GM21576 (cell line): Measurements from ENCODE around the gene GRK2.

Experiments used
- ATAC-seq: cut with Tn5 transposase; IDR thresholded peaks from one replicate; pipeline ENCODE4 v1.9.1; 2021; ENCODE audit warnings: mild to moderate bottlenecking, moderate library complexity; ENCODE audit not compliant: unreplicated experiment

The GRK2 gene

GRCh38 chr11:67280788-67281551 lies 14.7 kb downstream of the GRK2 start:
- ATAC-seq: no peak

GRCh38 chr11:67281552-67282150 lies 15.4 kb downstream of the GRK2 start:
- ATAC-seq: no peak

DNA sequence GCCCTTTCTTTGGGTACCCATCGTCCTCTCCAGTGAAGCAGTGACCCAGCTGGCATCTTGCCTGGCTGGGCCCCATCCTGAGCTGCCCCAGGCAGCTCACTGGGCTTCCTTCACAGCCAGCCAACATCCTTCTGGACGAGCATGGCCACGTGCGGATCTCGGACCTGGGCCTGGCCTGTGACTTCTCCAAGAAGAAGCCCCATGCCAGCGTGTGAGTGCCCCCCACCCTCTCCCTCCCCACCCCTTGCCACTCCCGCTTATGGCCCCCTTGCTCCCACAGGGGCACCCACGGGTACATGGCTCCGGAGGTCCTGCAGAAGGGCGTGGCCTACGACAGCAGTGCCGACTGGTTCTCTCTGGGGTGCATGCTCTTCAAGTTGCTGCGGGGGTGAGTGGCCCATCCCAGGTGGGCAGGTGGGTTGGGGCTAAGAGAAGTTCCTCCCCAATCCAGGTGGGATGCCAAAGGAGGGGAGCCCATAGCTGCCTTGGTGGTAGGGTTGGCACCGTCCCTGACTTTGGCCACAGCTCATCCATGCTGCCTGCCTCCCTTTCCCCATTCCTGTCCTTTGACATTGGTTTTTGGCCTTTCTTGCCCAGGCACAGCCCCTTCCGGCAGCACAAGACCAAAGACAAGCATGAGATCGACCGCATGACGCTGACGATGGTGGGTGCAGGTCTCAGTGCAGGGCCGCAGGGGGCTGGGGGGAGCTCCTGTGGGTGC lies 16.0 kb downstream of the GRK2 start:
- no peak for ATAC-seq

DNA sequence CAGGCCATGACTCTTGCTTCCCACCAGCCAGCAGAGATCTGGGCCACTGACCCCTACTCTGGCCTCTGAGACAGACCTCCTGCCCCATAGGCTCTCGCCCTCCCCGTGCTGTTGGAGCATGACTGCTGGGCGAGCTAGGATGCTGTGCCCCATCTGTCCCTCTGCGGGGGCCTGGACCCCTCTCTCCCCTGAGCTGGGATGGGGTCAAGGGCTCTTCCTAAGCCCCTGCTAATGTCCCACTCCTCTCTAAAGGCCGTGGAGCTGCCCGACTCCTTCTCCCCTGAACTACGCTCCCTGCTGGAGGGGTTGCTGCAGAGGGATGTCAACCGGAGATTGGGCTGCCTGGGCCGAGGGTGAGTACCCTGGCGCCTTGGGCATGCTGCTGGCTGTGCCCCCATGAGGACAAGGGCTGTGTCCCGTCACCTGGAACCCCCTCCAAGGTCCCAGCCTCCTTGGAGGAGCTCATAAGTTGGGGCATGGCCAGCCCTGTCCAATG lies 16.7 kb downstream of the GRK2 start:
- no peak for ATAC-seq

DNA sequence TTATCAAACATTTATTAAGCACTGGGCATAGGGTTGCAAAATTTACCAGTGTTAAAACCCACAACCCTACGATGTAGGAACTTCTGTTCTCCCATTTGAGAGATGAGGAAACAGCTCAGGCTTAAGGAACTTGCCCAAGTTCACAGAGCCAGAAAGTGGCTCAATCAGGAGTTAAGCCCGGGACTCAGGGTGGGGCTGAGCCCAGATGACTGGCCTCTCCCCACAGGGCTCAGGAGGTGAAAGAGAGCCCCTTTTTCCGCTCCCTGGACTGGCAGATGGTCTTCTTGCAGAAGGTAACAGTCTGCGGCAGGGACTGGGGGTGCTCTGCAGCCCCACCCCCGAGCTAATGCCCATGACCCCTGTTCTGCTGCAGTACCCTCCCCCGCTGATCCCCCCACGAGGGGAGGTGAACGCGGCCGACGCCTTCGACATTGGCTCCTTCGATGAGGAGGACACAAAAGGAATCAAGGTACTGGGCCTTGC lies 17.2 kb downstream of the GRK2 start:
- ATAC-seq: no peak

GRCh38 chr11:67284811-67285540 lies 18.7 kb downstream of the GRK2 start:
- no peak for ATAC-seq

DNA sequence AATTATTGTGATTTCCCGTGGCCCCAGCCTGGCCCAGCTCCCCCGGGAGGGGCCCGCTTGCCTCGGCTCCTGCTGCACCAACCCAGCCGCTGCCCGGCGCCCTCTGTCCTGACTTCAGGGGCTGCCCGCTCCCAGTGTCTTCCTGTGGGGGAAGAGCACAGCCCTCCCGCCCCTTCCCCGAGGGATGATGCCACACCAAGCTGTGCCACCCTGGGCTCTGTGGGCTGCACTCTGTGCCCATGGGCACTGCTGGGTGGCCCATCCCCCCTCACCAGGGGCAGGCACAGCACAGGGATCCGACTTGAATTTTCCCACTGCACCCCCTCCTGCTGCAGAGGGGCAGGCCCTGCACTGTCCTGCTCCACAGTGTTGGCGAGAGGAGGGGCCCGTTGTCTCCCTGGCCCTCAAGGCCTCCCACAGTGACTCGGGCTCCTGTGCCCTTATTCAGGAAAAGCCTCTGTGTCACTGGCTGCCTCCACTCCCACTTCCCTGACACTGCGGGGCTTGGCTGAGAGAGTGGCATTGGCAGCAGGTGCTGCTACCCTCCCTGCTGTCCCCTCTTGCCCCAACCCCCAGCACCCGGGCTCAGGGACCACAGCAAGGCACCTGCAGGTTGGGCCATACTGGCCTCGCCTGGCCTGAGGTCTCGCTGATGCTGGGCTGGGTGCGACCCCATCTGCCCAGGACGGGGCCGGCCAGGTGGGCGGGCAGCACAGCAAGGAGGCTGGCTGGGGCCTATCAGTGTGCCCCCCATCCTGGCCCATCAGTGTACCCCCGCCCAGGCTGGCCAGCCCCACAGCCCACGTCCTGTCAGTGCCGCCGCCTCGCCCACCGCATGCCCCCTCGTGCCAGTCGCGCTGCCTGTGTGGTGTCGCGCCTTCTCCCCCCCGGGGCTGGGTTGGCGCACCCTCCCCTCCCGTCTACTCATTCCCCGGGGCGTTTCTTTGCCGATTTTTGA lies 19.5 kb downstream of the GRK2 start:
- no peak for ATAC-seq

DNA sequence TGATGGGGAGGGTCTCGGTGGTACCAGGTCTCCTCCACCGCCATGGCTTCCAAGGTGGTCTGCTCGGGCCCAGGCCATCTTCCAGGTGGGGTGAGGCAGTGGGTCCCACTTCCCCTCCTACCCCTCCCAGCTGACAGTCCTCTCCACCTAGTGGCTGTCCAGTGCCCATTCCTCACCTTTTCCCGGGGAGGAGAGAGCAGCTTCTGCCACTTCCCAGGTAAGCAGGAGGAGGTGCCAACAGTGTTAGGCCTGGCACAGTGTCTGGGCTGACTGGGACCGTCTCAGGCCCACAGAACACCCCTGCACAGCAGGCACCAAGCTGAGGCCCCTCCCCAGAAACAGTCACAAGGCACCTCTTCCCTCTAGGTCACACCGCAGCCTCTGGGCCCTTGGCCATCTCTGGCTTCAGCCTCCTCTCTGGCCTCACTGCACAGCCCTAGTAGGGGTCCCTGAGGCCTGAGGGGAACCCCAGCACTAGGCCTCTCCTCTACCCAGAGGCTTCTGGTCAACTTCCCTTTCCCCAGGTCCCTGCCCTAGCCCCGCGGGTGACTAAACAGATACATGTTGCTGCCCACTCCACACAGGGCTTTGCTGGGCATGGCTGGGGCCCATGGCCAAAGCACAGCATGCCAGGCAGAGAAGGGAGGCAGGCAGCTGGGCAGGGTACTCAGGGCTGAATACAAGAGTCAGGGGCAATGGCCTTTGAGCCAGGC lies 20.5 kb downstream of the GRK2 start:
- no peak for ATAC-seq

DNA sequence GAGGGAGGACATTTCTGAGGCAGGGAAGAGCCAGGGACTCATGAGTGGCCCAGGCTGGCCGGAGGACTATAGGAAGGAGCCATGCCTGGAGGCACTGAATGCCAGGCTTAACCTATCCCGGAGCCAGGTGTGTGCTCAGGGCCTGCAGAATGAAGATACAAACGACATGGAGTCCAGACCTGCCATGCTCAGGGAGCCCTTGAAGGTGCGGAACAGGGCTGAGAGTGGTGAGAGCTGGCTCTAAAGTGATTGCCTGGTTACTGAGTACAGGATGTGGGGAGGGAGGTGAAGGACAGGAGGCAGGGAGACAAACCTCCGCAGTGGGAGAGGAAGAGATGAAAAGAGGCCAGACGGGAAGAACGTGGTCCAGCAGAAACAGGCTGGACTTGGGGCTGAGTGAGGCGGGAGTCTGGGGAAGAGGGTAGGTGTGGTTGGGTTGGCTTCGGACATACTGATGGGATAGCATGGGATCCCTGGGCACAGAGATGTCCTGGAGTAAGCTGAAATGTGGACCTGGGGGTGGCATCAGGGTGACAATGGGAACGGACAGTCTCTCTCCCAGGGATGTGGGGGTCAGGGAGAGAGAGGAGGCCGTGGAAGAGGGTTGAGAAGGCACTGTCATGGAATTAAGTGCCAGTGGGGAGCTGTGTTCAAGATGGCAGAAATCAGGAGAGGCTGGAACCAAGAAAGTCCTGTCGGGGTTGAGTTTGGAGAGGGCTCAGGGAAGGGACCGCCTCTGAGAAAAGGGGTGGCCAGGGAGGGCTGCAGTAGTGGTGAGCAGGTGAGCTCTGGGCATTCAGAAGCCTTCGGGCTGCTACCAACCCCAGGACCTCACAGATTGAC lies 21.3 kb downstream of the GRK2 start:
- ATAC-seq: no peak

DNA sequence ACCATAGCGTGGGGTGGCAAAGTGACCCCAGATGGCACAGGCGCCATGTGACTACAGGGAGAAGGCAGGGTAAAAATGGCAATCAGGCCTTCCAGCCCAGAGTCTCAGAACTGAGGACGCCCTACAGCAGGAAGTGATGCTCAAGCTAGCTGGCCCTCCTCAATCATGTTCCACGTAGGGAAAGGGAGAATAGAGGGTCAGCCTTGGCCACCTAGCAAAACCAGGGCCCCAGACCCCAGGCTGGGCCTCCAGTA lies 21.9 kb downstream of the GRK2 start:
- no peak for ATAC-seq

- ATAC-seq: peak; percentile 55
Observed at GRCh38 chr11:67288452-67289225, 22.4 kb downstream of the GRK2 start.

DNA sequence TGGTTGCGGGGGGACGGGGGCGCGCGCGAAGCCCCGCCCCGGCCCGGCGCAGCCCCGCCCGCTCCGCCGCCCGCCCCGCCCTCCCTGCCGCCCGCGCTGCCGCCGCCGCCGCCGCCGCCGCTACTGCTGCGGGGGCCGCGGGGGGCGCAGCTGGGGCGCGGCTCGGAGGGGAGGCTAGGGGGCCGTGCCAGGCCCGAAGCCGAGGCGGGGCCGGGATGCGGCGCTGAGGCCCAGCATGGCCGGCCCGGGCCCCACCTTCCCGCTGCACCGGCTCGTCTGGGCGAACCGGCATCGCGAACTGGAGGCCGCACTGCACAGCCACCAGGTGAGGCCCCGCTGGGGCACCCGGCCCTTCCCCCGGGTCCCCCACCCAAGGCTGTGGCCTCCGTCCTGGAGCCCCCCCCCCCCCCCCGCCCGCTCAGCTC lies 23.0 kb downstream of the GRK2 start, which contains the start of gene ANKRD13D:
TSS of gene ANKRD13D (plus strand) at position 78 of the 425 bp plus-strand sequence. CDS start at position 236, 158 bp downstream.
- peak; percentile 5 for ATAC-seq

GRCh38 chr11:67289651-67290479 lies 23.6 kb downstream of the GRK2 start:
- no peak for ATAC-seq

DNA sequence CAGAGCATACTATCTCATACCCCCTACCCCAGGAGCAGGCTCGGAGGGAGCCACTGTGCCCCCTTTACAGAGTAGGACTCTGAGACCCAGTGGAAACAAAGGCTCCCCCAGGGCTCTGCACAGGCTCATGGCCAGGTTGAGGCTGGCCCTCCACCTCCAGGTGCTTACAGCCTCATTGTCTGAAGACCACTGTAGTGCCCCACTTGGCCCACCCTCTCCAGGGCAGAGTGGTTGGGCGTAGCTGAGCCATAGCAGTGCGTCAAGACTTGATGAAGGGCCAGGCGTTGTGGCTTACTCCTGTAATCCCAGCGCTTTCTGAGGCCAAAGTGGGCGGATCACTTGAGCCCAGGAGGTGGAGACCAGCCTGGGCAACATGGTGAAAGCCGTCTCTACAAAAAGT lies 24.5 kb downstream of the GRK2 start:
- ATAC-seq: no peak

DNA sequence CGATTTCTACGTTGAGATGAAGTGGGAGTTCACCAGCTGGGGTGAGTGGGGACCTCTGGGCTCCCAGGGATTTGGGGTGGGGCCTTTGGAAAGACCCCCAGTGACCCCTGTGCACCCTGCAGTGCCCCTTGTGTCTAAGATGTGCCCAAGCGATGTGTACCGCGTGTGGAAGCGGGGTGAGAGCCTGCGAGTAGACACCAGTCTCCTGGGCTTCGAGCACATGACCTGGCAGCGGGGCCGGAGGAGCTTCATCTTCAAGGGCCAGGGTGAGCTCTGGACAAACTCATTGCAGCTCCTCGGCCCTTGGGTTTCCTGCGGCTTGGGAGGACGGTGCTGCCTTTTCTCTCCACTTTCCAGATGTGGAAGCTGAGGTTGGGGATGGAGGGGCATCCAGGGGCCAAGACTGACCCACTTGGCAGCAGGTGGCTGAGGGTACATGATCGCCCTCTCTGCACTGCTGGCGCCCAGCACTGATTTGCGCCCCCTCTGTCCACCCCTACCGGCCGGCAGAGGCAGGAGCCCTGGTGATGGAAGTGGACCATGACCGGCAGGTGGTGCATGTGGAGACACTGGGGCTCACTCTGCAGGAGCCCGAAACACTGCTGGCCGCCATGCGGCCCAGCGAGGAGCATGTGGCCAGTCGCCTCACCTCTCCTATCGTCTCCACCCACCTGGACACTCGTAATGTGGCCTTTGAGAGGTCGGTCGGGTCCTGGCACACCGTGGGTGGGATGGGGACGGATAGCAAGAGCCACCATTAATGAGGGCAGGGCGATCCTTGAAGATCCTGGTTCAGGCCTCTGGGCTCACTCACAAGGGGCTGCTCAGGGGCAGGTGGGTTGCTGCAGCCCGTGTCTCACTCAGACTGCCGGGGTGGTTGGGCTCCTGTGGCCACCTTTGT lies 25.5 kb downstream of the GRK2 start:
- ATAC-seq: no peak

GRCh38 chr11:67292671-67293070 lies 26.4 kb downstream of the GRK2 start:
- ATAC-seq: no peak
